ENCODE results near the gene DUSP12.

DNA sequence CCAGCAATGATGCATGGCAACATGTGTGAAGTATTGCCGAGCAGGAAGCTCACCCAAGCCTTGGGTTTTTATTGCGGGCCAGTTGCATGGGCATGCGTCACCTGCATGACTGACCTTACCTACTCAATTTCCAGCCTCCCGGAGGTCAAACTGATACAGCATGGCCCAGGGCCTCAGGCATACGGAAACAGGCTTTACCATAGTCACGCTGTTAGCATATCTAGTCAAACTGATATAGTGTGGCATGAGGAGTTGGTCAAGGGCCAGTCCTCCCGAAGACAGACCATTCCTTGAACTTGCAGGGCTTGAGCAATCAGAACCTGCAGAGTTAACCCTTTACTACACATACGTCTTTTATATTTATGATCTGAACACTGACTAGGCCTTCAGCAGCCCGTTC is 6.4 kb upstream of the DUSP12 start:
- TF ChIP-seq GATA3 (IDR thresholded peaks at IDR 0.05; ENCODE audit: low read depth, low read length) = no peak
- no peak for TF ChIP-seq GATA2 (IDR thresholded peaks at IDR 0.05; ENCODE audit: low read depth, low read length)

Data from SH-SY5Y (cell line).